Aorta (tissue), 5 donors: ENCODE data around the gene IRAK1. TPM values are rescaled to one million over a fixed set of nuclear protein-coding genes. Genes with fewer than 3 reads are reported as not detected.
A peak's percentile ranks its signal among the peaks of the same experiment; 100 is the strongest.

Experiments used
- ATAC-seq: fragments of 200-7000 bp; cut with Tn5 transposase; one replicate; pipeline ENCODE4 v1.9.1; 2022; ENCODE audit warnings: moderate library complexity; ENCODE audit not compliant: low FRiP score
- DNase-seq, 2 donors: peaks; one replicate each; pipeline ENCODE4 v3.0.0-alpha.2; 2020
- H3K27ac ChIP-seq, 2 donors: one replicate each; pipeline ENCODE4 v1.5.1; 2013; ENCODE audit warnings: low read length in 2 of 2, mild to moderate bottlenecking in 2 of 2, moderate library complexity in 2 of 2, control low read depth in 1 of 2, inconsistent platforms in 1 of 2, low read depth in 1 of 2
- H3K27me3 ChIP-seq, 2 donors: one replicate each; pipeline ENCODE4 v1.6.1; 2013; ENCODE audit warnings: control low read depth in 1 of 2, low read length in 1 of 2, mild to moderate bottlenecking in 1 of 2, moderate library complexity in 1 of 2; ENCODE audit not compliant: insufficient read depth in 2 of 2, control insufficient read depth in 1 of 2
- H3K36me3 ChIP-seq, 2 donors: one replicate each; pipeline ENCODE4 v1.6.1; 2013; ENCODE audit warnings: control low read depth in 1 of 2, low read length in 1 of 2, mild to moderate bottlenecking in 1 of 2; ENCODE audit not compliant: insufficient read depth in 2 of 2, control insufficient read depth in 1 of 2
- H3K4me1 ChIP-seq, 2 donors: one replicate each; pipeline ENCODE4 v1.6.1; 2013; ENCODE audit warnings: low read length in 2 of 2, control low read depth in 1 of 2, mild to moderate bottlenecking in 1 of 2, moderate library complexity in 1 of 2; ENCODE audit not compliant: insufficient read depth in 2 of 2, control insufficient read depth in 1 of 2
- H3K4me3 ChIP-seq, 2 donors: one replicate each; pipeline ENCODE4 v1.5.1; 2013; ENCODE audit warnings: low read length in 2 of 2, control low read depth in 1 of 2, mild to moderate bottlenecking in 1 of 2
- H3K9me3 ChIP-seq: one replicate; pipeline ENCODE4 v1.6.1; 2013; ENCODE audit warnings: mild to moderate bottlenecking, low read length; ENCODE audit not compliant: control insufficient read depth
- WGBS, 2 donors: extraction: QIAGEN DNeasy Blood & Tissue Kit; methylation state at CpG; one replicate each; pipeline ENCODE4 v1.1.7; 2013; 5-methylcytosine and 5-hydroxymethylcytosine counted together
- intact Hi-C, 2 donors: fragments of 100-400 bp; cut with DNase I; formaldehyde crosslinking; loops; one replicate each; pipeline versions ENCODE4 v1.14.2 to v1.15.0; 2022
- polyA plus RNA-seq, 2 donors: library from polyadenylated mRNA; stranded (reverse); fragments of 200-250 nt; gene quantifications; one replicate each; pipeline ENCODE4 v1.2.3, GENCODE V29; 2013
- total RNA-seq, 2 donors: library from RNA; stranded (reverse); fragmentation: NEBNext Ultra II Directional; extraction: Animal tissue kit (Norgen Biotek cat#: 25700); gene quantifications; one replicate each; pipeline ENCODE4 v1.2.1, GENCODE V29; 2021
- donor health status: healthy with polysubstance abuse.
- donor health status: Bipolar disorder and iron deficiency.
- donor health status: DM: no; HTN: no; CAD: no.
- donor health status: DM: no; HTN: no; CAD: no.
- donor health status: DM: yes; HTN: yes; CAD: no.

Gene IRAK1
- total and polyA plus RNA-seq, 4 donors: 45.9 to 78.3 (median 61.4) TPM

DNA sequence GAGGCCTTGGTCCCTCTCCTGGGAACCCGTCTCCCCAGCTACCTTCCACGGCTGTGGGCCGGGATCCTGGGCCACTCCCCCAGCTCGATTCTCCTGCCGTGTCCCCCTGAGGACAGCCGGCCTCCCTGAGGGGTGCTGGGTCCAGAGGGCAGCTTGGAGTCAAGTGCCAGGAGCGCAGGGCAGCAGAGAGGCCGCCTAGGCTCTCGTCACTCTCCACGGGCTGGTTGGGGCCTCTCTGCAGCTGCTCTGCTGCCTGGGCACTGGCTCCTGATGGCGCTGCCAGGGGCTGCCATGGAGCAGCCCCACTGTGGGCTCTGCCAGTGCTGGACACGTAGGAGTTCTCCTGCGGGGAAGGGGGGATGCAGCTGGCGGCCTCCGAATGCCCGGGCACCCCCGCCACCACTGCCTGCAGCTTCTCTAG, 6.7 kb downstream of the IRAK1 start:
- Histone ChIP-seq H3K27ac (no peak overlapping the region), H3K4me3 (no peak overlapping the region), H3K4me1 (no peaks in the 10 kb centered on the region), H3K9me3 (no peaks in the 10 kb centered on the region), H3K36me3 (no peaks in the 10 kb centered on the region), H3K27me3 (no peaks in the 10 kb centered on the region)
- intact Hi-C loops: loop anchor here in 1 of 2 donors (5.0 kb wide), 1 partner anchor 34 kb away; no protein-coding TSS in a partner anchor
- WGBS, 2 donors: 80 to 83% methylated on average over 17 of the region's 17 CpGs
- DNase-seq (peak in 1 of 2 donors; percentile 46), ATAC-seq (no peak)

DNA sequence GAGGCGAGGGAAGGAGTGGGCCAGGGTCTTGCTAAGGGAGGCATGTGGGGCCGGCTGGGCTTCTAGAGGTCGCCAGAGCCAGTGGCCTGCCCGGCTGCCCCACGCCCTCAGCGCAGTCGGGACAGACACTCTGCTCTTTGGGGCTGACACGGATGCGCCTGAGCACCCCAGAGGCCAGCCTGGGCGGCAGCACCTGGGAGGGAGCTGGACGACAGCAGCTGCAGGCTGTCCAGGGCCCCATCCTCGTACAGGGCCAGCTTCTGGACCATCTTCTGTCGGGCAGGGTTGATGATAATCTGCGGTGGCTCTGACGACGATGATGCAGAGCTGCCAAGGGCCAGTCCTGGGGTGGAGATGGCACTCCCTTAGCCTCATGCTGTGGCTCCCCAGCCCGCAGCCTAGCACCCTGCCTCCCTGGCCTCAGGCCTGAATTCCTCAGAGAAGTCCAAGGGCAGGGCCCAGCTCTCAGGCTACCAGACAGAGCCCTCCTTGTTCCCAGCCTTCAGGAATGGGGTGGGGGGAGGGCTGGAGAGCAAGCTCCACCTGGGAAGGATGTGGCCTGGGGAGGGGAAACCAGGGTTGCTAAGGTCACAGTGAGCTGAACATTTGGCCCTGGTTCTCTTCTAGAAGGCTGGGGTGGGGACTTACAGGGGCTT, 7.2 kb downstream of the IRAK1 start:
- 85 to 87% methylated on average over 17 of the region's 17 CpGs for WGBS, 2 donors
- Histone ChIP-seq H3K4me3 (no peak overlapping the region), H3K36me3 (no peaks in the 10 kb centered on the region), H3K27me3 (no peaks in the 10 kb centered on the region), H3K4me1 (no peaks in the 10 kb centered on the region), H3K27ac (no peak overlapping the region), H3K9me3 (no peaks in the 10 kb centered on the region)
- intact Hi-C loops: loop anchor here in 1 of 2 donors (5.0 kb wide), 1 partner anchor 35 kb away; no protein-coding TSS in a partner anchor
- DNase-seq: peak in 1 of 2 donors; percentile 41
- ATAC-seq: no peak

- no peak overlapping the region for H3K4me3 ChIP-seq
- no peaks in the 10 kb centered on the region for H3K27me3 ChIP-seq
- no peak for ATAC-seq
- peaks cover 0 to 2% of the 10 kb centered on the region in 2 donors for H3K36me3 ChIP-seq
- intact Hi-C loops: loop anchor here in 1 of 2 donors (5.0 kb wide), 1 partner anchor 36 kb away; no protein-coding TSS in a partner anchor
- no peak overlapping the region for H3K27ac ChIP-seq
- 85 to 92% methylated on average over 18 of the region's 18 CpGs for WGBS, 2 donors
- peak in 1 of 2 donors; percentile 37 for DNase-seq
- H3K4me1 ChIP-seq: no peaks in the 10 kb centered on the region
- H3K9me3 ChIP-seq: no peaks in the 10 kb centered on the region
These were observed 8.0 kb downstream of the IRAK1 start for GRCh38 chrX:154011376-154012335.

GRCh38 chrX:154010330-154011087, 9.2 kb downstream of the IRAK1 start:
- Histone ChIP-seq H3K4me3 (no peak overlapping the region), H3K36me3 (peaks cover 0 to 2% of the 10 kb centered on the region in 2 donors), H3K27ac (no peak overlapping the region), H3K9me3 (no peaks in the 10 kb centered on the region), H3K27me3 (no peaks in the 10 kb centered on the region), H3K4me1 (no peaks in the 10 kb centered on the region)
- 89% methylated on average over 18 of the region's 18 CpGs for WGBS, 2 donors
- ATAC-seq (no peak), DNase-seq (peak in 1 of 2 donors; percentile 30)
- intact Hi-C loops: loop anchor here in 1 of 2 donors (5.0 kb wide), 1 partner anchor 37 kb away; no protein-coding TSS in a partner anchor

DNA sequence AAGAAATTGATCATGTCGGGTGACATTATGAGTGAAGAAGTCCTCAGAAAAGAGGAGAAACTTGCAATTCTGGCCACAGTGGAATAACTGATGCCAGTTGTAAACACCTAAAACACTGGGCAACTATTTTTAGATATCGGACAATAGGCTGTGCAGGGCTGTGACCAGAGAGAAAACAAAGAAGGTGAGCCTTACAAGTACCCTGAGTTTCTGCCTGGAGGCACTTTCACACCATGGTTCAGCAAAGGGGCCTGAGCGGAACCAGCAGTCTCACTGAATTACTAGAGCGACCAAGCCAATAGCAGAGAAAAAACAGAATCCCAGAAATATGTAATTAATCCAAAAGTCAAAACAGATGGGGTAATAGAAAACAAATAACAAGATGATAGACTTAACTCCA, 11.2 kb downstream of the IRAK1 start:
- Histone ChIP-seq H3K4me3 (no peak overlapping the region), H3K36me3 (peaks cover 0 to 2% of the 10 kb centered on the region in 2 donors), H3K27me3 (no peaks in the 10 kb centered on the region), H3K4me1 (no peaks in the 10 kb centered on the region), H3K9me3 (no peaks in the 10 kb centered on the region), H3K27ac (no peak overlapping the region)
- DNase-seq (no peak), ATAC-seq (no peak)
- 74 to 79% methylated on average over 4 of the region's 4 CpGs for WGBS, 2 donors
- intact Hi-C loops: no loop called here

DNA sequence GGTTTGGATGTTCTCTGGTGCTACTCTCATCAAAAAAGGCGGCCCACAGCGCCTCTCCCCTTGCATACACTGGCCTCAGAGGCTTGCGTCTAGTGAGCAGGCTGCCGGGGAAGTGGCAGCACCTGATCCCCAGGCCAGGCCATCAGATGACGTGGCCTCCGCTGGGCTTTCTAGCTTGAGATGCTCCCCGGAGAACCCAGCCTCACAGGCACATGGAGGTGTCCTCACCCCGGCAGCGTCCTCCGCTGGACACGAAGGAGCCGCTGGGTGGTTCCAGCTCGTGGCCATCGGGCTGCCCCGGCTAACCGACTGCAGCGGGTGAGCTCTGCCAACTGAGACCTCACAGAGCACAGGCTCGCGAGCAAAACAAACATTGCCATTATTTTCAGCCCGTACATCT, 12.8 kb downstream of the IRAK1 start:
- no peak overlapping the region for H3K27ac ChIP-seq
- intact Hi-C loops: no loop called here
- peak in 1 of 2 donors; percentile 39 for DNase-seq
- H3K27me3 ChIP-seq: no peaks in the 10 kb centered on the region
- WGBS, 2 donors: 91 to 95% methylated on average over 20 of the region's 20 CpGs
- ATAC-seq: no peak
- no peaks in the 10 kb centered on the region for H3K9me3 ChIP-seq
- H3K36me3 ChIP-seq: peaks cover 0 to 2% of the 10 kb centered on the region in 2 donors
- H3K4me3 ChIP-seq: no peak overlapping the region
- no peaks in the 10 kb centered on the region for H3K4me1 ChIP-seq

DNA sequence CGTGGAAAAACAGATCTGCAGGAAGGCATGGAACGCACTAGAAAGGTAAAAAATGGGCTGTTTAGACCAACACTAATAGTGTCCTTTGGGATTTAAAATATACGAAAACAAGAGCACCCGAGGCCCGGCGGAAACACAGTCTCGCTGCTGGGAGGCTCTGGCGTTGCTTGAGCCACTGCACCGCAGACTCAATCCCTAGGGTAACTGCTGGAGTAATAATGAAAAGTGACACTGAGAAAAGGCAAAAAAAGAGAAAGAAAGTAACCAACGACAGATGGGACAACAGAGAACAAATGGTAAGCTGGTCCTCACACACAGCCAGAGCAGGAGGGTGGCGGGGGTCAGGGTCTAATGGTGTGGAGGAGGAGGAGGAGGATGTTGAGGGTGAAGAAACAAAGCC, 15.4 kb downstream of the IRAK1 start:
- Histone ChIP-seq H3K4me1 (no peaks in the 10 kb centered on the region), H3K36me3 (peaks cover 0 to 2% of the 10 kb centered on the region in 2 donors), H3K4me3 (no peak overlapping the region), H3K27ac (no peak overlapping the region), H3K27me3 (no peaks in the 10 kb centered on the region), H3K9me3 (no peaks in the 10 kb centered on the region)
- ATAC-seq (no peak), DNase-seq (no peak)
- WGBS, 2 donors: 52 to 64% methylated on average over 11 of the region's 11 CpGs
- intact Hi-C loops: no loop called here

- 86% methylated on average over 17 of the region's 17 CpGs for WGBS, 2 donors
- H3K27ac ChIP-seq: no peak overlapping the region
- intact Hi-C loops: no loop called here
These were observed 17.4 kb downstream of the IRAK1 start for GRCh38 chrX:154002215-154002719.

More at GRCh38 chrX:154002215-154002719, 17.4 kb downstream of the IRAK1 start:
- Histone ChIP-seq H3K4me1 (no peaks in the 10 kb centered on the region), H3K36me3 (peaks cover 0 to 2% of the 10 kb centered on the region in 2 donors), H3K4me3 (no peak overlapping the region), H3K27me3 (no peaks in the 10 kb centered on the region), H3K9me3 (no peaks in the 10 kb centered on the region)
- ATAC-seq: peak; percentile 54
- peak in 1 of 2 donors; percentile 70 for DNase-seq
